Neural crest cell (in vitro differentiated cells): ENCODE measurements around the gene FIS1. TPM values are rescaled to one million over a fixed set of nuclear protein-coding genes. Genes with fewer than 3 reads are reported as not detected.
"Not testable (repeated sequence)": the region's sequence is repeated elsewhere in the genome, so short reads cannot be mapped to it uniquely, and the experiment has no call there.

Experiments
- DNase-seq: peaks from one replicate; pipeline ENCODE4 v3.0.0; 2021; ENCODE audit warnings: low read depth, mixed read lengths, low spot score
- H3K27ac Mint-ChIP-seq: one replicate; pipeline ENCODE4 v1.8.0; 2021; ENCODE audit warnings: mild to moderate bottlenecking, mixed read lengths; ENCODE audit not compliant: unreplicated experiment
- H3K27me3 Mint-ChIP-seq: 2 replicates; pipeline ENCODE4 v1.8.0; 2021; ENCODE audit warnings: low read depth, mild to moderate bottlenecking, mixed read lengths
- H3K36me3 Mint-ChIP-seq: 2 replicates; pipeline ENCODE4 v1.8.0; 2021; ENCODE audit warnings: low read depth, mild to moderate bottlenecking, mixed read lengths
- H3K4me1 Mint-ChIP-seq: 2 replicates; pipeline ENCODE4 v1.8.0; 2021; ENCODE audit warnings: mixed read lengths
- H3K4me3 Mint-ChIP-seq: one replicate; pipeline ENCODE4 v1.8.0; 2021; ENCODE audit warnings: mild to moderate bottlenecking, mixed read lengths
- H3K9me3 Mint-ChIP-seq: 2 replicates; pipeline ENCODE4 v1.8.0; 2021; ENCODE audit warnings: mixed read lengths
- total RNA-seq: library from RNA; stranded (reverse); gene quantifications from 2 replicates; pipeline ENCODE4 v1.2.1, GENCODE V29; 2021
- TF ChIP-seq, protein P1 (sequence below): fragments of 200-600 bp; sonication (generic); conservative IDR thresholded peaks from 2 replicates; pipeline ENCODE4 v1.5.0; 2021; ENCODE audit warnings: antibody characterized with exemption, mild to moderate bottlenecking

Gene FIS1
- total RNA-seq, 1 donor from 2014 or later = 104 TPM

DNA sequence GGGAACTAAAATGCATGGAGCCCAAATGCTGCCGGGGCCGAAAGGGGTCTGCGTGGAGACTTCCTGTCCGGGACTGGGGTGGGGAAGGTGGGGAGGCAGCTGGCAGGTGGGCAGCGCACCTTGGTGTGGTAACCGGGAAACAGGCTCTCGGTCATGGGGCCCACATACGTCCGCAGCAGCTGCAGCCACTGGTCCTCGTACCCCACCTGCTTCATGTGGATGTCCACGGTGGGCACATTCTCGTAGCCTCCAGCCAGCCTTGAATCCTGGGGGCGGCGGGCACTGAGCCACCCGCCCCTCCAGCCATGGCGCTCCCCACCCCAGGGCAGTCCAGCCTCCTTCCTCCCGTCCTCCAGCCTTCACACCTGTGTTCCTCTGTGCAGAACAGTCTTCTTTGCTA is 37.4 kb downstream of the FIS1 start:
- no peak for DNase-seq
- H3K27ac Mint-ChIP-seq = no peak overlapping the region
- H3K4me1 Mint-ChIP-seq = no peaks in the 10 kb centered on the region
- H3K36me3 Mint-ChIP-seq = no peaks in the 10 kb centered on the region
- TF ChIP-seq, protein P1, sequence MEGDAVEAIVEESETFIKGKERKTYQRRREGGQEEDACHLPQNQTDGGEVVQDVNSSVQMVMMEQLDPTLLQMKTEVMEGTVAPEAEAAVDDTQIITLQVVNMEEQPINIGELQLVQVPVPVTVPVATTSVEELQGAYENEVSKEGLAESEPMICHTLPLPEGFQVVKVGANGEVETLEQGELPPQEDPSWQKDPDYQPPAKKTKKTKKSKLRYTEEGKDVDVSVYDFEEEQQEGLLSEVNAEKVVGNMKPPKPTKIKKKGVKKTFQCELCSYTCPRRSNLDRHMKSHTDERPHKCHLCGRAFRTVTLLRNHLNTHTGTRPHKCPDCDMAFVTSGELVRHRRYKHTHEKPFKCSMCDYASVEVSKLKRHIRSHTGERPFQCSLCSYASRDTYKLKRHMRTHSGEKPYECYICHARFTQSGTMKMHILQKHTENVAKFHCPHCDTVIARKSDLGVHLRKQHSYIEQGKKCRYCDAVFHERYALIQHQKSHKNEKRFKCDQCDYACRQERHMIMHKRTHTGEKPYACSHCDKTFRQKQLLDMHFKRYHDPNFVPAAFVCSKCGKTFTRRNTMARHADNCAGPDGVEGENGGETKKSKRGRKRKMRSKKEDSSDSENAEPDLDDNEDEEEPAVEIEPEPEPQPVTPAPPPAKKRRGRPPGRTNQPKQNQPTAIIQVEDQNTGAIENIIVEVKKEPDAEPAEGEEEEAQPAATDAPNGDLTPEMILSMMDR = no peak
- peaks cover 23% of the 10 kb centered on the region for H3K27me3 Mint-ChIP-seq
- no peak overlapping the region for H3K4me3 Mint-ChIP-seq
- H3K9me3 Mint-ChIP-seq = no peaks in the 10 kb centered on the region

DNA sequence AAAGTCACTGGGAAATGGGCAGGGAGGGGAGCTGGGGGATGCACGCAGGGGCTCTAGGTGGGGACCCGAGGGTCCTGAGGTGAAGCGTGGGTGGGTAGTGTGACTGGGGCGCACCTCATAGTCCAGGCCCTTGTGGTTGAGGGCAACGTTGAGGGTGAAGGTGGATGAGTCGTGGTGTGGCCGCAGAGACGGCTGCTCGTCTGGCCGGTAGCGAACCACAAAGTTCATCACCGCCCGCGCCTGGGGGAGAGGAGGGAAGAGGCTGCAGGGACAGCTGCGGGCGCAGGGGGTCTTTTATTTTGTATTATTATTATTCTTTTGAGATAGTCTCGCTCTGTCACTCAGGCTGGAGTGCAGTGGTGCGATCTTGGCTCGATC is 38.2 kb downstream of the FIS1 start:
- Mint-ChIP-seq H3K9me3 (no peaks in the 10 kb centered on the region), H3K27ac (peak overlapping the region; percentile 67), H3K27me3 (peaks cover 29% of the 10 kb centered on the region), H3K4me1 (no peaks in the 10 kb centered on the region), H3K36me3 (no peaks in the 10 kb centered on the region), H3K4me3 (no peak overlapping the region)
- TF ChIP-seq, protein P1 = no peak
- no peak for DNase-seq

DNA sequence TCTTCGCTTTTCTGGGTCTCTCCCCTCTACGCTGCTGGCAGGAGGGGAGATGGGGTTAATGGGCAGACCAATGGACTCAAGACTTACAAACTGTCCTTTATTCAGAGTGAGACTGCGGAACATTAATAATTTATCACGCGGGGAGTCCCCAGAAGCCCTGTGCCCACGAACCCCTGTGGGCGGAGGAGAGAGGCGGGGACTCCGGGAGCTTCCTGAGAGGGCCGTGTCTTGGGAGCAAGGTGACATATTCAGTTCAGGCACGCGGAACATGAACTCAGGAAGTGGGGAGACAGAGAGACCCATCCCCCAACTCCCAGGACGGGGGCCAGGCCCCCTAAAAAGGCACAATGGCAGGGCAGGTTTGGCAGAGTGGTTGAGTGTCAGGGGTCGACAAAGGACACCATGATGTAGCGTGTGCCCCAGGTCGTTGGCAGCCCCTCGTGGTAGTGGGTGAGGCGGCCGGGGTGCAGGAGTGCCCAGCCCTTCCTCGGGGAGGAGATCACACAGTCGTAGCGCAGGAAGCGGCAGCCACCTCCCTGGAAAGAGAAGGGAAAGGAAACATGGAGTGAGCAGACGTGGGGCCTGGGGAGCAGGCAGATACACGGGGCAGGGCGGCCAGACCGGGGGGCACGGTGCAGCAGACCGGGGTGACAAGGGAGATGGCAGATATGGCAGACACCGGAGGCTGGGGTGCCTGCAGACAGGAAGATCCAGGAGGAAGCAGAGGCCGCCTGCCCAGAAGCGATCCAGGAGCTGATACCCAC is 38.8 kb downstream of the FIS1 start:
- Mint-ChIP-seq H3K27me3 (peaks cover 35% of the 10 kb centered on the region), H3K4me1 (no peaks in the 10 kb centered on the region), H3K9me3 (no peaks in the 10 kb centered on the region), H3K4me3 (no peak overlapping the region), H3K27ac (peak overlapping the region; percentile 35), H3K36me3 (no peaks in the 10 kb centered on the region)
- TF ChIP-seq, protein P1 = no peak
- DNase-seq = no peak

DNA sequence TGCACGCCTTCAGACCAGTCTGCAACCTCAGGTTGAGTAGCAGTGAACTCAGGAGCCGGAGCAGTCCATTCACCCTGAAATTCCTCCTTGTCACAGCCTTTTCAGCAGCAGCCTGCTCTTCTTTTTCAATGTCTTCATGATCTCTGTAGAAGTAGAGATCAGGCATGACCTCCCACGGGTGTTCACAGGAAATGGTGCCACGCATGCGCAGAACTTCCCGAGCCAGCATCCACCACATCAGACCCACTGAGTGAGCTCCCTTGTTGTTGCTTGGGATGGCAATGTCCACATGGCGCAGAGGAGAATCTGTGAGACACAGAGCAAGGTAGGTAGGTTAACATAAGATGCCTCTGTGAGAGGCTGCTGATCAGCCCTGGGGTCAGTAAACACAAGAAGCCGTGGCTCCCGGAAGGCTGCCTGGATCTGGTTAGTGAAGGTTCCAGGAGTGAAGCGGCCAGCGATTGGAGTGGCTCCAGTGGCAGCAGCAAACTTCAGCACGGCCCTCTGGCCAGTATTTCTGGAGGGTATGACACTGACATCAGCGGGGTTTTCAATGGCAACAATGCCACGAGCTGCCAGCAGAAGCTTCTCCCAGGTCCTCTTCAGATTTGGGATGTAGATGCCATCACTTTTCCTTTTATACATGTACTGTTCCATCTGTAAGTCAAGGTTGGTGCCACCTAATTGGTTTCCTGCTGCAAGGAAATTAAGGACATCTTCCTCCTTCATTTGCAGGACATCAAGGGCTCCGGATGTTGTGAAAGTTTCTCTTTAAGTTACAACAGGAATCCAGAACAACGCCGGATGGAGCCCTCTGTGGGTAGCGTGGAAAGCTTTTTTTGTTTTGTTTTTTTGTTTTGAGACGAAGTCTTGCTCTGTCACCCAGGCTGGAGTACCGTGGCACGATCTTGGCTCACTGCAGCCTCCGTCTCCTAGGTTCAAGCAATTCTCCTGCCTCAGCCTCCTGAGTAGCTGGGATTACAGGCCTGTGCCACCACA is 40.8 kb downstream of the FIS1 start:
- not testable (repeated sequence) for H3K27ac Mint-ChIP-seq, H3K4me3 Mint-ChIP-seq, H3K36me3 Mint-ChIP-seq, H3K4me1 Mint-ChIP-seq, H3K9me3 Mint-ChIP-seq, DNase-seq
- peaks cover 49% of the 10 kb centered on the region for H3K27me3 Mint-ChIP-seq

DNA sequence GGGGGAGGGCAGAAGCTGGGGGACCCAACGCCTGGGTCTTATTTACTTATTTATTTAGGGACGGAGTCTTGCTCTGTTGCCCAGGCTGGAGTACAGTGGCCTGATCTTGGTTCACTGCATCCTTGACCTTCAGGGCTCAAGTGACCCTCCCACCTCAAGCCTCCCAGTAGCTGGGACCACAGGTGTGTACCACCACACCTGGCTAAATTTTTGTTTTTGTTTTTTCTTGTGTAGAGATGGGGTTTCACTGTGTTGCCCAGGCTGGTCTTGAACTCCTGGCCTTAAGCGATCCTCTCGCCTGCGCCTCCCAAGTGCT is 42.3 kb downstream of the FIS1 start:
- H3K36me3 Mint-ChIP-seq = no peaks in the 10 kb centered on the region
- H3K27me3 Mint-ChIP-seq = peaks cover 49% of the 10 kb centered on the region
- no peaks in the 10 kb centered on the region for H3K9me3 Mint-ChIP-seq
- DNase-seq = no peak
- TF ChIP-seq, protein P1 = no peak
- H3K4me1 Mint-ChIP-seq = peaks cover 8% of the 10 kb centered on the region
- no peak overlapping the region for H3K27ac Mint-ChIP-seq
- H3K4me3 Mint-ChIP-seq = no peak overlapping the region
